Posterior cingulate gyrus (tissue), 11 donors: ENCODE measurements around the gene NHS.

Experiments
- DNase-seq, 10 donors: peaks; one replicate each; pipeline versions ENCODE4 v3.0.0 to v3.0.0-alpha.2; 2020 to 2021; ENCODE audit warnings: mixed read lengths in 3 of 10
- intact Hi-C: fragments of 100-400 bp; cut with DNase I; formaldehyde crosslinking; loops from one replicate; pipeline ENCODE4 v1.15.1; 2023

The NHS gene

DNA sequence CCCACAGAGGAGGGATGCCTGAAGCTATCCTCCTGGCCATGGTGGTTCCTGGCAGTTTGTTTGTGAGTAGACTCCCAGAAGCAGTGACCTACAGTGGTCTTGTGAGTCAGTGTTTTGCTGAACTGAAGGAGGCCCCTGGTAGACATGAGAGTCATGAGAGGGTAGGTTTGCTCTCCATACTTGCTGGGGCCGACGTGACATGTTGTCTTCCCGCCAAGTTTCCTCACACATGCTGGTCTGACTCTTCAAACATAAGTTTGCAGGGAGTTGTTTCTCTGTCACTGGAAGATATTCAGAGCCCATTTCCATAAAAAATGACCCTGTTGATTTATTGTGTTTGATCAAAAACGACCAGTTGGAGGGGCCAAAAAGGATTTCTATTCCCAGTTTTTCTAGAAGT lies 231.2 kb downstream of the NHS start:
- no peak for DNase-seq
- intact Hi-C loops = no loop called here

DNA sequence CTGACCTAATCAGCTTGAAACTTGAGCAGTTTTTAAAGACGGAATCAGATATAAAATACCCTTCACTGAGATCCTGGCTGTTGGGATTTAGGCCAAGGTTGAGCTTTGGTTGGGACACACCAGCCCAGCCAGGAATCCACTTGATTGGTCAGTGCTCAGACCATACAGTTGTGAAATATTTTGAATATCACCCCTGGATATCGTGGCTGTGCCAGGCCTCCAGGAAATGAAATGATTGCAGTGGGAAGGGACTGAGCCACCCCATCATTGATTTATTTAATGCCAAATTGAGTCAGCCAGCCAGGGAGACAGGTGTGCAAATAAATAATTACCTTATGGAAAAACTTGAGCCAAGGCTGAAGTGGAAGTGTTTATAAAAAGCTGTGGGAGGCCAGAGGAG lies 233.9 kb downstream of the NHS start:
- no peak for DNase-seq
- intact Hi-C loops = no loop called here

DNA sequence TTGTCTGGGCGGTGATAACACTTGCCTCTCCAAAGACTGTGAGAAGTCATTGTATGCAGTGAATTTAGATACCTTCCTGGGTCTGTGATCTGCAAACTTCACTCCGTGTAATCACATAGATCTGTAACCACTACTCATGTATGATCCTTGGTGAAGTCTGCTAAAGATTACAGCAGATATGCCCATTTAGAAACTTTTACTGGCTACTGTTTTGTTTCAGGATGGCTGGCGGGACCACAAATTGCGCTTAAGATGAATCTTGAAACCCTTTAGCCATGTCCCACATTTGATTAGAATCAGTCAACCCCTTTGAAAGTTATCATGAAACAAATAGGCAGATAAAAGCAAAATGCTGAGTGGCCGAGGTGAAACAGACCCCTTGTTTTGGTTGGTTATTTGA lies 235.8 kb downstream of the NHS start:
- intact Hi-C loops = no loop called here
- no peak for DNase-seq

DNA sequence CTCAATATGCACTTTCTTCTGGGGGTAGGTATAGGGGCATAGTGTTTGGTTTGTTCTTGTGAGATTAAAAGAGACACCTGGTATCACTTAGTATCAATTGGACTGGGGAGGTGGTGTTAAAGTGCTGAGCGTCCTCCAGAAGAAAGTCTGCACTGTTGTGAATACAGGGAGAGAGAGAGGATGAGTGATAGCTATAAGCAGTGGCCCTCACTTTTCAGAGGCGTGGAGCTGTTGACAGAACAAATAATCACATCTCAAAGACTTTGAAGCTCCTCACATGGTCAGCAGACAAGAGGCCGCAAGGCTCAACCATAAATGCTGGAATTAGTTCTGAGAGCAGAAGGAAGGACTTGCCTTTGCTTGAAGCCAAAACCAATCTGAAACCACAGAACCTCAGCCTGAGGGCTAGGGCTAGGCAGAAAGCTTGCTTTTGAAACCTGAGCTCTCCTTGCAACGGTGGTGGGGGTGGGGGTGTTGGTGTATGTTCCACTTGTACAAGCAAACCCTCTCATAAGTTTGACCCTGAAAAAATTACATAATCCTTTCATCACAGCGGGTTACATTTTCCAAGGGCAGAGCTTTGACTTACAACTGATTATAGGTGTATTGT lies 239.1 kb downstream of the NHS start:
- DNase-seq = no peak
- intact Hi-C loops = no loop called here

DNA sequence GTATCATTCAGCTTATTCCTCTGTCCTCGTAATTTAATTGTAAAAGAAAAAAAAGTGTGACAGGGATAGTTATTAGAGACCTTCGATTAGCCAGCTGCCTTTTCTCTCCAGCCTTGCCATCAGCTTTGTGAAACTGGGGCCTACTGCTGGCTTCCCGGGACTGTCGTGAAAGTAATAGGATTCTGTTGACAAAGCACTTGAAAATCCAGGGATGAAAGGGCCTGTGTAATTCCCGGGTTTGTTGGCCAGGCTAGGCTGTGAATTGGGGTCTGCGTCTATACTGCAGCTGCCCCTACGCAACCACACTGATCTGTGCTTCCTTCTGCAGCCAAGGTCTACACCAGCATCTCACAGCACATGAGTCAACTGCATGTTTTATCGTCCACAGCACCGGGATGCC lies 241.9 kb downstream of the NHS start:
- DNase-seq = peak in 1 of 10 donors; percentile 37
- intact Hi-C loops = no loop called here

DNA sequence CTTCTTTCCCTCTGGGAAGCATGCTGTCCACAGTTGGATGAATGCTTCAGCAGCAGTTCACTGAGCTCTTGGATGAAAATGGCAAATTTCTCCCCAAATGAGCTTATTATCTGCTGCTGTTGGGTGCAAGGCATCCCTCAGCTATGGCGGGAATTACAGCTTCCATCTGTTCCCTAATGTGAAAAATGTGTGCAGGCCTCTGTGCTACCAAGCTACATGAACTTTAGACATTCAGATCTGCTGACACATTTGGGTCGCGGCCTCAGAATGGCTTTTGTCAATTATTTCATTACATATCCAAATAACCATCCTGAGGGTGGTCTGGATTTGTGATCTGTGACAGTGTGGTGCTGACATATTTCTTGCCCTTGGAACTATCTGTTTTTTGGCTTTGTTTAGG lies 242.8 kb downstream of the NHS start:
- intact Hi-C loops = no loop called here
- no peak for DNase-seq

DNA sequence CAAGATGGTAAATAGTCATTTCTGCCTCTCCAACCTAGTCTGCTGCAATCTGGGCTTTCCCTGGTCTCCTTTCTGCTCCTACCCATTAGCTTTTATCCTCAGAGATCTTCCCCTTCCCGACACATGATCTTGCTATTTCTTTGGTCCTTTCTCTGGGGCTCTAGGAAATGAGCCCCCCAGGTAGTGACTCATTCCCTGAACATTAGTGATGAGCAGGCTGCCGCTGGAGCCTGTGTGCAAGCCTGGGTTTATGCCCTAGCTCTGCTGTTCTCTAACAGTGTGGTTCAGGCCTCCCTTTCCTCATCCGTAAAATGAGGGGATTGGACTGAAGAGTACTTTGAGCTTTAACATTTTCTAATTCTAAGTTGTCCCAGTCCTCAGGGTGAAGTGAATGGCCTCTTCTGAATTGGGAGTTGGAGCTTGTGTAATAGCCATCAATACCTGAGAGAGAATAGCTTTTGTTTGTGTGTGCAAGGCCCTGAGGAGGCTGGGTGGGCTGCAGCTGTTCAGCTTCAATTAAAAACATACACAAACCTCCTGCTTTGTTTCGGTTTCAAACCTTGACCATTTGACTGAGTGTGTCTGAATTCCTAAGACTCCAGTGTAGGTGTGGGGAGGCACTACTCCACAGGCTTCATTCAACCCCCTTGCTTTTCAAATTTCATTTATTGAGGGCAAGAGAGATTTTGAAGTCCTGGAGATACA lies 246.7 kb downstream of the NHS start:
- no peak for DNase-seq
- intact Hi-C loops = no loop called here

DNA sequence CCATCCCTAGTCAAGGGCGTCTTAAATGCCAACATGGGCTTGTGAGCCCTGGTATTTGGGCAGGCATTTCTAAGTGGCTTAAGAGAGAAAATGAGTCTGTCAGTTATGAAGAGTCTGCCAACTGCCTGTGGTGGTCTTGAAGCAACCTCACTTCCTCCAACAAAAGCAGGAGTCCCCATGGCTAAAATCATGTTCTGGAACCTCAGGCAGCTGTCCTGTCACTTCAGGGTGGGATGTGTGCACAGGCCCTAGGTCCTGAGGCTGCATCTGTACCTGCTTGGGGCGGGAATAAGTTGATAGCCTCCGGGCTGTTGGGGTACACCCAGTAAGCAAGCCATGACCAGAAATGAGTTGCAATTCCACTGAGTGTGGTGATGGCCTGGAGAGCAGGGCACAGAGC lies 247.3 kb downstream of the NHS start:
- intact Hi-C loops = no loop called here
- no peak for DNase-seq

DNA sequence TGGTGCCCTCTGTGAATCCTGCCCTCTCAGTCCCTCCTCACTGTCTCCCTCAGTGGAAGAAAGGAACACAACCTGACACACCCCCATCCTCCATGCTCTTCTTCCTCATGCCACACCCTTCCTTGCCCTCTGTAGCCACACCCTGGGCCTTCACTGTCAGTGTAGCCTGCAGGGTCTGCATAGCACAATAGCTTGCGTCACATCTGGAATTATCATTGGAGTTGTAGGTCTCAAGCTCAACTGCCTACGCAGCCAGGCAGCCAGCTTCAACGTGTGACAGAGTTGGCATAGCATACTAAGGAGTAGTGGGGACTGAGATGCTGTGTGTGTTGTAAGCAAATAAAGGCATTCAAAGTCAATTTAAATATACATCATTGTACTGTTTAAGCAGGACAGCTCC lies 248.8 kb downstream of the NHS start:
- intact Hi-C loops = no loop called here
- DNase-seq = no peak

DNA sequence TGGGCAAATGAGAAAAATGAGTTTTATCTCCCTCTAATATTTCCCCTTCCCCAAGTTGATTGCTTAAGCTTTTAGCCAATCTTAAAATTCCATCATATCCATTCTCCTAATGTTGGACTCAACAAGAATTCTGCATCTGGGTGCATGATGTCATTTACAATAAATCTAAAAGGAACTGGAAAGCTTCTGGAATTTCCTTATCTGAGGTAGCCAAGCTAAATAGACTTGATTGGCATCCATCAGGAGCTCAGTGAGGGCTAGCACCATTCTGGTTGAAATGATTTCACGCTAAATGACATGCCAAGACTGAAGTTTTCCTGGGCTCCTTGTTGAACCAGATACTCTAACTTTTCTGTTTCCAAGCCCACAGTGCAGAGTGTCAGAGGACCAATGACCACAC lies 252.0 kb downstream of the NHS start:
- no peak for DNase-seq
- intact Hi-C loops = no loop called here

DNA sequence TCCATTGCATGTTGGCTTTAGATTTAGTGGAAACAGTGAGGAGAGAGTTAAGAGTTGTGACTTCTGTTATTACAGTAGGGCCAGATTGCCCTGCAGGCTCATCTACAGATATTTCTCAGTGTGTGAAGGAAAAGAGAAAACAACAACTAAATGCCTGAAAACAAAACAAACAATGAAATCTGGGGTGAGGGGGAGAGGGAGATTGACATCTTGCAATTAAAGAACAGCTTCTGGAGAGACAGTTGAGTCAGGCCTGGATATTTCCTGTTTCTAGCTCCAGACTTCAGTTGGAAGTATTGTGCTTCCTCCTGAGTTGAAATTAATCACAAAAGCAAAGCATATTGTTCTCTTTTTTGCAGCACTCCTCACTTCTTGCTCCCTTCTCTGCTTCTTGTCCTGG lies 254.0 kb downstream of the NHS start:
- intact Hi-C loops = no loop called here
- no peak for DNase-seq

DNA sequence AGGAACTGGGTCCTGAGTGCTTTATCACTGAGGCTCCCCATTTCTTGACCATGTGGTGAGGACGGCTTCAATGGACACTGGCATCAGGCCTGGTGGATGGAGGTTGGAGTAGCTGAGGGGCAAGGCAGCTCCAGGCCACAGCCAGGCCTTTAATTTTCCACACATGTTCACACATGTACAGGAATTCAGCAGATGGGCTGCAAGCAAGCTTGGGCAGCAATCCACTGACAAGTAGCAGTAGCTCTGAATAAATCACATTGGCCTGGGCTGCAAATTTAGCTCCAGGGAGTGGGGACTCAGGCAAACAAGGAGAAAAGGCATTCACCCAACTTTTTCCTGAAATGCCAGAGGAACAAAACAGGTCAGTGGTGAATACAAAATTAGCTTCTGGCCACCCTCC lies 254.5 kb downstream of the NHS start:
- DNase-seq = no peak
- intact Hi-C loops = no loop called here

DNA sequence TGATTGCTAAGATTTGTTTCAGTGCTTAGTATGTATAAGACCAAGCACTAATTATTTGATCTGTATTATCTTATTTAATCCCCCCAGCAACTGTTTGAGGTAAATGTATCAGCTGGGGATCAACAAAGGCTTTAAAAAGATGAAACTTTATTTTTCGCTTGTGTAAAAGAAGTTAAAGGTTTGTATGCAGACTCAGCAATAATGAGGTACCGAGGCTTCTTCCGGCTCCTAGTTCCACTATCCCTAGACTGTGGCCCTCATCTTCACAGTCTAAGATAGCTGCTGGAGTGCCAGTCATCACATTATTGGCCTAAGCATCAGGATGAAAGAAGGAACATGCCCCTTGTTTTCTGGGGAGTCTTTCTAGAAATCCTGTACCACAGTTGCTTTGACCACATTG lies 256.6 kb downstream of the NHS start:
- intact Hi-C loops = no loop called here

DNA sequence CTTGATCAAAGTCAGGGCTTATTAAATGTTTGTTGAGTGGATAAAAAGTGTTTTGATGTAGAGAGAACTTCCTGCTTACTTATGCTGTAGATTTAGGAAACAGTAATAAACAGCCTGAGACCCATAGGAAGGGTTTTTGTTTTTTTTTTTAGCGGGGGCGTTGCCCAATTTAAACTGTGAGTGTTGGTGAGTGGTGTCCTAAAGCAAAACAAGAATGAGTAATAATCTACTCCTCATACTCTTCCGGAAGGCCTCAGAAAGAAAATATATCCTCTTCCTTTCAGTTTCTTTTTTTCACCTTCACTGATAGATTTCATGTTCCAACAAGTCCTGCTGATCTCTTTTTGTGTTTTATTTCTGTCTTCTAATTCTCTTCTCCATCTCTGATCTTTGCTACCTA lies 257.9 kb downstream of the NHS start:
- intact Hi-C loops = no loop called here
- no peak for DNase-seq

More for the DNA sequence above, 256.6 kb downstream of the NHS start:
- DNase-seq = no peak

DNA sequence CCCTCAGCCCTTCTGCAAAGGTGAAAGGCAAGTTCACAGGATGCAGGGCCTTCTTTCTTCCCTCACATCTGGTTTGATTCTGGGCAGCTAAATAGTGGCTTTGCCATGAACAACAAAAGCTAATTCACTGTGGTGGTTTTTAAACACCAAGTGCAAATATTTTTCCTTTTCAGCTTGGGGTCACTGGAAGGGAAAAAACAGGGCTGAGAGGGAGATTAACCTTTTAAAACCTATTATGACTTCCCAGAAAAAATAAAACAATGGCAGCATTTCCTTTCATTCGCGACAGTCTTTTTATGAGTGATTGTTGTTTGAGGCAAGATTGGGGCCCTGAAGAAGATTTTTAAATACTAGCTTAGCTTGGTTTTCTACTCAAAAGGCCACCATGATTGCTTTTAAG lies 258.5 kb downstream of the NHS start:
- DNase-seq = no peak
- intact Hi-C loops = no loop called here

DNA sequence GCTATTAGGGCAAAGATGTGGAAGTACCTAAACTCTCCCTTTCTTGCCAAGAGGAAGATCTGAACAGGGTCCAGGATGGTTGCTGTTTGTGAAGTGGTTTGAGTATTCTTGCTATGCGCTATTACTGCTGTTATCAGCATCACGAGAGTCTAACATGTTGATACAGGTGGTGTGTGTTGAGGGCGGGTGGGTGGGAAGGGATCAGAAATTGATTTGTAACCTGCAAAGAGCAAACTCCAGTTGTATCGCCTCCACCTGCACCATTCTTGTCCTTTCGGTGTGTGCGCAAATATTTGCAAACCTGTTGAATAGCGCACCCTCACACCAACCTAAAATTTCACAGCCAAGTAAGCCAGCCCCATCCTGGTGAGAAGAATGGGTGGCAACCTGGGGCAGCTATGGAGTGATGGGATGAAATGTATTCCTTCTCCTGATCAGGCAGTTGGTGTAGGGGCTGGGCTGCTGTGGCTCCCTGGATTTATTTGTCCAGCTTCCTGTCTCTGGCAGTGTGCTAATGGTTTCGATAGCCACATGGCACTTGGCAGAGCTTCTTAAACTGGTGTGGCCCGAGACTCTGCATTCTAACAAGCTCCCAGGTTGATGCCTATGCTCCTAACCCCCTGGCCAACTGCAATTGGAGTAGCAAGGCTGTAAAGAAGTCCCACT lies 259.7 kb downstream of the NHS start:
- DNase-seq = no peak
- intact Hi-C loops = no loop called here

DNA sequence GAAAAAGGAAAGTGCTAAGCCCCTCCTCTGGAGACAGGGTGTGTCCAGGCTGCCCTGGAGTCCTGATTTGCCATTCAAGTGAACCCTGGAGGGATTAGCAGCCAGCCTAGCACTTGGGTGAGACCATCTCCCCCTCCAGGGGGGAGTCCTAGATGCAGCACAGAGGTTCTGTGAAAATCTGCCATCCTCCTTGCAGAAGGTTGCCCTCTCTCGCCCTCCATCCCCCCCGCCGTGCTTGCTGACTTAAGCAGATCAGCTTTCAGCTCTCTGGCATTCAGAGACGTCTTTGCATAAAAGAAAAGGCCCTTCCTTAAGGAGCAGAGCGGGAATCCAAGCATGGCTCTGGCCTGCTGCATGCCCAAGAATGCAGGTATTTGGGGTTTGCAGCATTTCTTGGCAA lies 260.2 kb downstream of the NHS start:
- DNase-seq = peak in 1 of 10 donors; percentile 66
- intact Hi-C loops = no loop called here

DNA sequence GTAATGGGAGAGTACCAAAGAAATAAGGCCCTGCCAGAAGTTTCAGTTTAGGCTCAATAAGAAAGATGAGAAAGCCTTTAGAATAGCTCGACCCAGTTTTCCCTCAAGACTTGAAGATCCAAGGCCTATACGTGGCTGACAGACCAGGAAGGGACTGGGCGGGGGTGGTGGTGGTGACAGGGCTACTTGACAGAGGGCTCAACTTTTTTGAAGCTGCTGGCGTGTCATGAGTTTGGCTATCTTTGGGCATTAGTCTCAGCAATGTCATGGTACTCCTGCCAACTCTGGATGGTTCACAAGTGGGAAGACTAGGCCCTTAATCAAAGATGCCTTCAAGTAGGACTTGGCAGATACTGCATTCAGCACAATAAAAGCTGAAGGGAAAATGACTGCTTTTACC lies 262.2 kb downstream of the NHS start:
- no peak for DNase-seq
- intact Hi-C loops = no loop called here

DNA sequence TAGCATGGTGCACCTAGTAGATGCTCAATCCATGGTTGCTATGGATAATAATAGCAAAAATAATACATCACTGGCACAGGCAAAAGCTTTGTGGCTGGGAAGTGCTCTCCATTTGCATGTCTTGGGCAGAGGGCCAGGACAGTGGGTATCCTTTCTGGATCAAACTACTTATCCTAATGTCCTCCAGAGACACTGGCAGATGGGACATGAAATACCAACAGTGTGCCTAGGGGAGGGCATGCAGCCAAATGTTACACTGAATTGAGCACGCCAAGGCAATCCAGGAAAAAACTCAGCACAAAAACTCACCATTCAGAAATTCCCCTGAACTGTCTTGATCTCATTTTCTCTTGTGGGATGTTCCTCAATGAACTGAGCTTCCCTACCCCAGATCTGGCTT lies 263.7 kb downstream of the NHS start:
- DNase-seq = no peak
- intact Hi-C loops = no loop called here

DNA sequence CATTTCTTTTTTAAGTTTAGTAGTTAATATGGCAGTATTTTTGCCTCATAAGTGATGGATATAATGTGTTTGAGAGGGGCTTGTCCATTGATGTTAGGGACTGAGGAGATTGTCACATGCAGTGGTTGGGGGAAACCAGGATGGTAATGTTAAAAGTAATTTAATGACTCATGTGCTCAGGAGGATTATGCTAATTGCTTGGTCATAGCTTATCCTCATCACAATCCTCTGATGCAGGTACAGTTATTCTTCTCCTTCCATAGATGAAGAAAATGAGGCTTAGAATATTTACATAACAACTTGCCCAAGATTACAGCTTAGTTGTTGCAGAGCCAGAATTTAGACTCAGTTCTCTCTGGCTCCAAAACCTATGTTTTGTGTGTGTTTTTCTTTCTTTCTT lies 267.9 kb downstream of the NHS start:
- intact Hi-C loops = no loop called here
- DNase-seq = no peak

DNA sequence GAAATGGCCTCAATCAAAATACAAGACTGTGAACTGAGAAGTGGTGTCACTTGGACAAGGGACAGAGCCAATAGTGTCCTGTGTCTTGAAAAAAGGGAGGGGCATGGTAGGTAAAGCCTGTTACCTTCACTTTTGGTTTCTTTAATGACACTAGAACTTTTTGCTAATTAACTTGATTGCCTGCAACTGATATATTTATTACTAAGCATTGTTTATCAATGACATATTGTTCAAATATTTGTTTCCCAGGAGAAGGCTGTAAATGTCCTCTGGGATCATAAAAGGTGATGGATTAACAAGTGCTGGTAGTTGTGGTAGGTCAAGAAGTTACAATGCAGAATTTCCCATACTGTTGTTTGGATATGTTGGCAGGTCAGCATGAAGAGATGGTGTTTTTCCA lies 268.5 kb downstream of the NHS start:
- DNase-seq = no peak
- intact Hi-C loops = no loop called here

DNA sequence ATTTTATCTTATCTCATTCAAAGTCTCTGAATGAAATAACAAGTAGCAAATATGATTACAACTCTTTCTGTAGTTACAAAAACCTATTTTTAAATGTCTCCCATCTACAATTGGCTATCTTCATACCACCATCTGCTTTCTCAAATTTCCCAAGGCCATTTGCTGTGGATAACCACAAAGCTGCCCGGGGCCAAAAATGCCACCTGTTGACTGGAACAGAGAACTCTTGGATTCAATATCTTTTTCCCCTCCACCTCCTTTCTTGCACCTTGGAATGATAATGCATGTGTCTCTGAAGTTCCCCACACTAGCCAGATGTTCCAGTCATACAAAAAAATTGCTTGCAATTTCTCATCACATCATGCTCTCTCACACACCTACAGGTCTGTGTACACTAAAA lies 269.0 kb downstream of the NHS start:
- no peak for DNase-seq
- intact Hi-C loops = no loop called here
